Hepatocyte (in vitro differentiated cells): Measurements from ENCODE around the gene CAPN13.

ENCODE experiments used
- CTCF ChIP-seq: fragments of 200-600 bp; sonication (generic); IDR thresholded peaks from 2 replicates; pipeline ENCODE4 v1.5.1; 2016; ENCODE audit warnings: antibody characterized with exemption, mild to moderate bottlenecking; ENCODE audit not compliant: poor library complexity
- EZH2phosphoT487 ChIP-seq: fragments of 200-600 bp; sonication (generic); IDR thresholded peaks from one replicate; pipeline ENCODE4 v1.6.1; 2018; ENCODE audit warnings: antibody characterized with exemption, mild to moderate bottlenecking, low read depth, moderate library complexity; ENCODE audit not compliant: unreplicated experiment, severe bottlenecking

GRCh38 chr2:30744823-30745222, 62.4 kb downstream of the CAPN13 start:
- no peak for TF ChIP-seq CTCF
- no peak for TF ChIP-seq EZH2phosphoT487
